ENCODE data around the gene TEAD1.

DNA sequence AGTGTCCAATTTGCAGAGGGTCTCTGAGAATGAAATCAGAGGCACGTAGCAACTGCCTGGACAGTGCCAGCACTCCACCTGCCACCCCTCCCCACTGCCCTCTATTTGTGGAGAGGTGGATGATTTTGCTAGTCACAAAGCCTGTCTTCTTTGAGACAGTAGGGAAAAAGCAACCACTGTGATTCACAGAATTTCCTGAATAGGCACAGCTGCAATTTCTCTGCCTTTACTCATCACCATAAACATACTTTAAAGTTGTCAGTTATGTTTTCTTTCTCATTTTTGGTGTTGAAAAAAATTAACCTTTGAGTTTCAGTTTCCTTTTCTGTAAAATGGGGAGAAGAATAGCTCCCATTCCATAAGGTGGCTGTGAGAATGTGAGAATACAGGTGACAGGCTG is 134.3 kb downstream of the TEAD1 start:
- TF ChIP-seq, protein P1, sequence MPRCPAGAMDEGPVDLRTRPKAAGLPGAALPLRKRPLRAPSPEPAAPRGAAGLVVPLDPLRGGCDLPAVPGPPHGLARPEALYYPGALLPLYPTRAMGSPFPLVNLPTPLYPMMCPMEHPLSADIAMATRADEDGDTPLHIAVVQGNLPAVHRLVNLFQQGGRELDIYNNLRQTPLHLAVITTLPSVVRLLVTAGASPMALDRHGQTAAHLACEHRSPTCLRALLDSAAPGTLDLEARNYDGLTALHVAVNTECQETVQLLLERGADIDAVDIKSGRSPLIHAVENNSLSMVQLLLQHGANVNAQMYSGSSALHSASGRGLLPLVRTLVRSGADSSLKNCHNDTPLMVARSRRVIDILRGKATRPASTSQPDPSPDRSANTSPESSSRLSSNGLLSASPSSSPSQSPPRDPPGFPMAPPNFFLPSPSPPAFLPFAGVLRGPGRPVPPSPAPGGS (IDR thresholded peaks at IDR 0.05; ENCODE audit: borderline replicate concordance, insufficient read depth, low read depth, low read length, poor library complexity, severe bottlenecking) = no peak
- no peak for TF ChIP-seq SRF (IDR thresholded peaks at IDR 0.05; ENCODE audit: low read depth in 2 of 2, low read length in 2 of 2)
- TF ChIP-seq ESRRA (IDR thresholded peaks at IDR 0.05; ENCODE audit: low read length) = no peak
- TF ChIP-seq, protein P2, sequence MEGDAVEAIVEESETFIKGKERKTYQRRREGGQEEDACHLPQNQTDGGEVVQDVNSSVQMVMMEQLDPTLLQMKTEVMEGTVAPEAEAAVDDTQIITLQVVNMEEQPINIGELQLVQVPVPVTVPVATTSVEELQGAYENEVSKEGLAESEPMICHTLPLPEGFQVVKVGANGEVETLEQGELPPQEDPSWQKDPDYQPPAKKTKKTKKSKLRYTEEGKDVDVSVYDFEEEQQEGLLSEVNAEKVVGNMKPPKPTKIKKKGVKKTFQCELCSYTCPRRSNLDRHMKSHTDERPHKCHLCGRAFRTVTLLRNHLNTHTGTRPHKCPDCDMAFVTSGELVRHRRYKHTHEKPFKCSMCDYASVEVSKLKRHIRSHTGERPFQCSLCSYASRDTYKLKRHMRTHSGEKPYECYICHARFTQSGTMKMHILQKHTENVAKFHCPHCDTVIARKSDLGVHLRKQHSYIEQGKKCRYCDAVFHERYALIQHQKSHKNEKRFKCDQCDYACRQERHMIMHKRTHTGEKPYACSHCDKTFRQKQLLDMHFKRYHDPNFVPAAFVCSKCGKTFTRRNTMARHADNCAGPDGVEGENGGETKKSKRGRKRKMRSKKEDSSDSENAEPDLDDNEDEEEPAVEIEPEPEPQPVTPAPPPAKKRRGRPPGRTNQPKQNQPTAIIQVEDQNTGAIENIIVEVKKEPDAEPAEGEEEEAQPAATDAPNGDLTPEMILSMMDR (IDR thresholded peaks at IDR 0.05 in 2 of 3, conservative IDR thresholded peaks at IDR 0.05 in 1 of 3; ENCODE audit: control insufficient read depth in 2 of 3, extremely low read depth in 1 of 3, insufficient read depth in 1 of 3, low read depth in 3 of 3, low read length in 3 of 3) = no peak
- TF ChIP-seq, protein P3, sequence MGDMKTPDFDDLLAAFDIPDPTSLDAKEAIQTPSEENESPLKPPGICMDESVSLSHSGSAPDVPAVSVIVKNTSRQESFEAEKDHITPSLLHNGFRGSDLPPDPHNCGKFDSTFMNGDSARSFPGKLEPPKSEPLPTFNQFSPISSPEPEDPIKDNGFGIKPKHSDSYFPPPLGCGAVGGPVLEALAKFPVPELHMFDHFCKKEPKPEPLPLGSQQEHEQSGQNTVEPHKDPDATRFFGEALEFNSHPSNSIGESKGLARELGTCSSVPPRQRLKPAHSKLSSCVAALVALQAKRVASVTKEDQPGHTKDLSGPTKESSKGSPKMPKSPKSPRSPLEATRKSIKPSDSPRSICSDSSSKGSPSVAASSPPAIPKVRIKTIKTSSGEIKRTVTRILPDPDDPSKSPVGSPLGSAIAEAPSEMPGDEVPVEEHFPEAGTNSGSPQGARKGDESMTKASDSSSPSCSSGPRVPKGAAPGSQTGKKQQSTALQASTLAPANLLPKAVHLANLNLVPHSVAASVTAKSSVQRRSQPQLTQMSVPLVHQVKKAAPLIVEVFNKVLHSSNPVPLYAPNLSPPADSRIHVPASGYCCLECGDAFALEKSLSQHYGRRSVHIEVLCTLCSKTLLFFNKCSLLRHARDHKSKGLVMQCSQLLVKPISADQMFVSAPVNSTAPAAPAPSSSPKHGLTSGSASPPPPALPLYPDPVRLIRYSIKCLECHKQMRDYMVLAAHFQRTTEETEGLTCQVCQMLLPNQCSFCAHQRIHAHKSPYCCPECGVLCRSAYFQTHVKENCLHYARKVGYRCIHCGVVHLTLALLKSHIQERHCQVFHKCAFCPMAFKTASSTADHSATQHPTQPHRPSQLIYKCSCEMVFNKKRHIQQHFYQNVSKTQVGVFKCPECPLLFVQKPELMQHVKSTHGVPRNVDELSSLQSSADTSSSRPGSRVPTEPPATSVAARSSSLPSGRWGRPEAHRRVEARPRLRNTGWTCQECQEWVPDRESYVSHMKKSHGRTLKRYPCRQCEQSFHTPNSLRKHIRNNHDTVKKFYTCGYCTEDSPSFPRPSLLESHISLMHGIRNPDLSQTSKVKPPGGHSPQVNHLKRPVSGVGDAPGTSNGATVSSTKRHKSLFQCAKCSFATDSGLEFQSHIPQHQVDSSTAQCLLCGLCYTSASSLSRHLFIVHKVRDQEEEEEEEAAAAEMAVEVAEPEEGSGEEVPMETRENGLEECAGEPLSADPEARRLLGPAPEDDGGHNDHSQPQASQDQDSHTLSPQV (IDR thresholded peaks at IDR 0.05) = no peak
